Thyroid gland (tissue), 4 donors: ENCODE results near the gene SAPCD1. TPM values are rescaled to one million over a fixed set of nuclear protein-coding genes. Genes with fewer than 3 reads are reported as not detected.
A peak's percentile ranks its signal among the peaks of the same experiment; 100 is the strongest.

Source experiments
- DNase-seq, 2 donors: peaks; one replicate each; pipeline ENCODE4 v3.0.0-alpha.2; 2019
- H3K27ac ChIP-seq, 3 donors: fragments of 200-600 bp; sonication (generic); 1 replicate in 2 of 3; 2 replicates in 1 of 3; pipeline ENCODE4 v1.5.1; 2016 to 2019; ENCODE audit warnings: mild to moderate bottlenecking in 1 of 3, moderate library complexity in 1 of 3
- H3K27me3 ChIP-seq: fragments of 200-600 bp; sonication (generic); one replicate; pipeline ENCODE4 v1.5.1; 2019
- H3K36me3 ChIP-seq, 2 donors: fragments of 200-600 bp; sonication (generic); one replicate each; pipeline ENCODE4 v1.5.1; 2016 to 2019
- H3K4me1 ChIP-seq, 2 donors: fragments of 200-600 bp; sonication (generic); one replicate each; pipeline ENCODE4 v1.5.1; 2017 to 2019
- H3K4me3 ChIP-seq, 3 donors: fragments of 200-600 bp; sonication (generic); replicated peaks in 1 of 3; 1 replicate in 2 of 3; 2 replicates in 1 of 3; pipeline ENCODE4 v1.5.1; 2016; ENCODE audit warnings: mild to moderate bottlenecking in 1 of 3
- H3K9me3 ChIP-seq: fragments of 200-600 bp; sonication (generic); one replicate; pipeline ENCODE4 v1.5.1; 2017
- CTCF ChIP-seq, 6 experiments: fragments of 200-600 bp in 3 of 6; fragments of 450-650 bp in 3 of 6; sonication (generic) in 3 of 6; IDR thresholded peaks; one replicate each; pipeline ENCODE4 v1.5.1; 2016 to 2019; ENCODE audit warnings: antibody characterized with exemption in 6 of 6, mild to moderate bottlenecking in 2 of 6, inconsistent platforms in 1 of 6, moderate library complexity in 1 of 6
- POLR2A ChIP-seq, 2 donors: fragments of 450-650 bp; IDR thresholded peaks; one replicate each; pipeline ENCODE4 v1.6.1; 2017; ENCODE audit warnings: antibody characterized with exemption in 2 of 2, mild to moderate bottlenecking in 2 of 2, moderate library complexity in 1 of 2
- WGBS, 2 donors: methylation state at CpG; one replicate each; pipeline ENCODE4 v1.1.5; 2017; 5-methylcytosine and 5-hydroxymethylcytosine counted together
- intact Hi-C: fragments of 100-400 bp; cut with DNase I; formaldehyde crosslinking; loops from one replicate; pipeline ENCODE4 v1.15.1; 2023
- total RNA-seq, 4 donors: library from RNA; depleted of rRNA; stranded (reverse); fragments of >200 nt; gene quantifications; one replicate each; pipeline ENCODE4 v1.2.3, GENCODE V29; 2016

SAPCD1 gene
- total RNA-seq, 4 donors from 2014 or later = 2.0 to 4.2 (median 3.0) TPM; not detected in 1

GRCh38 chr6:31794294-31794865 lies 31.9 kb downstream of the SAPCD1 start:
- DNase-seq = no peak
- Histone ChIP-seq H3K27ac (peak overlapping the region in 2 of 3 donors; percentile 91 to 94), H3K9me3 (no peaks in the 10 kb centered on the region), H3K4me3 (peak overlapping the region in 2 of 3 donors; percentile 93 to 96), H3K27me3 (no peaks in the 10 kb centered on the region), H3K4me1 (peaks cover 11 to 14% of the 10 kb centered on the region in 2 donors), H3K36me3 (no peaks in the 10 kb centered on the region)
- intact Hi-C loops = no loop called here
- WGBS, 2 donors = 22 to 24% methylated on average over 7 of the region's 7 CpGs
- TF ChIP-seq CTCF (IDR thresholded peaks at IDR 0.05) = no peak
- TF ChIP-seq POLR2A (IDR thresholded peaks at IDR 0.05) = no peak

DNA sequence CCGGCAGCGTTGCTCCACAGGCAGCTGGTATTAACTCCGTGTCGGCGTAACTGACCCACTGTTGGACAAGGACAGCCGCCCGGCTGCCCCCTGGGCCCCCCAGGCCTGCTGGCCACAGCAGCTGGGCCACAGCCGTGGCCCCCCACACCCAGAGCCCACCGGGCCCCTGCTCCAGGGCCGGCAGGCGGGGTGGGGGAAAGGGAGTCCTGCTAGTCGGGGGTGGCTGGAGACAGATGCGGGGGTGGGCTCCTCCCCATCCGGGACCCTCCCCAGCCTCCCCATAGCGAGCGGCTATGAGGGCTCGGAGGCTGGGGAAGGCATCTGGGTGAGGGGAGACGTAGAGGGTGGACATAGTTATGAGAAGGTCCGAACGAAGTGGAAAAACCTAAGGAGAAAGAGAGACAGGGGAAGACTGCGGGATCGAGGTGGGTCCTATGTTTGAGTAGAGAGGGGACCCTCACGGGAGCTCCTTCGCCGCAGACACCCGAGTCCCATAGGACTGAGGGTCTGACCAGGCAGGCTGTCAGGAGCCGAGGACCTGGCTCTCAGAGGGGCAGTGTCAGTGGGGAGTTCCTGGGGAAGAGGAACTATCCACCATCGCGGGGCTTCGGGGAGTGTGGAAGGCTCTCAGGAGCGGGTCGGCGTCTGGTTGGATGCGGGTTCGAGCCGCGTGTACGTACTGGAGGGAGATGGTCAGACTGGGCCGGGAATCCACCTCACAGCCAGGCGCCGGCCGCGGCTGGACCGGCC lies 32.6 kb downstream of the SAPCD1 start:
- H3K27ac ChIP-seq = peak overlapping the region; percentile 91 to 94 (median 92)
- WGBS, 2 donors = 3 to 4% methylated on average over 28 of the region's 44 CpGs
- peaks cover 11 to 14% of the 10 kb centered on the region in 2 donors for H3K4me1 ChIP-seq
- intact Hi-C loops = no loop called here
- H3K4me3 ChIP-seq = peak overlapping the region; percentile 72 to 96 (median 93)
- no peaks in the 10 kb centered on the region for H3K9me3 ChIP-seq
- no peaks in the 10 kb centered on the region for H3K36me3 ChIP-seq
- H3K27me3 ChIP-seq = no peaks in the 10 kb centered on the region
- TF ChIP-seq POLR2A (IDR thresholded peaks at IDR 0.05) = no peak
- TF ChIP-seq CTCF (IDR thresholded peaks at IDR 0.05) = no peak
- no peak for DNase-seq

GRCh38 chr6:31795616-31796298 lies 33.3 kb downstream of the SAPCD1 start, which contains the start of gene VARS1:
TSS of gene VARS1 (minus strand) at chr6:31795752. CDS start at chr6:31795217, 535 bp downstream.
- WGBS, 2 donors = 1 to 3% methylated on average over 17 to 22 of the region's 75 CpGs
- Histone ChIP-seq H3K27me3 (no peaks in the 10 kb centered on the region), H3K27ac (peak within 1 kb of the TSS; percentile 91 to 94 (median 92)), H3K36me3 (no peaks in the 10 kb centered on the region), H3K4me1 (peaks cover 11 to 14% of the 10 kb centered on the region in 2 donors), H3K4me3 (peak within 1 kb of the TSS; percentile 72 to 96 (median 93)), H3K9me3 (no peaks in the 10 kb centered on the region)
- intact Hi-C loops = no loop called here
- TF ChIP-seq CTCF (IDR thresholded peaks at IDR 0.05) (peak; percentile 34 to 96 (median 78)), POLR2A (IDR thresholded peaks at IDR 0.05) (peak; percentile 31 to 69)
- DNase-seq = peak; percentile 91 to 93

GRCh38 chr6:31796993-31797385 lies 34.5 kb downstream of the SAPCD1 start:
- H3K36me3 ChIP-seq = no peaks in the 10 kb centered on the region
- intact Hi-C loops = no loop called here
- WGBS, 2 donors = 94 to 97% methylated on average over 2 of the region's 2 CpGs
- H3K27me3 ChIP-seq = no peaks in the 10 kb centered on the region
- peaks cover 11 to 14% of the 10 kb centered on the region in 2 donors for H3K4me1 ChIP-seq
- TF ChIP-seq CTCF (IDR thresholded peaks at IDR 0.05) (no peak), POLR2A (IDR thresholded peaks at IDR 0.05) (no peak)
- no peak for DNase-seq
- H3K9me3 ChIP-seq = no peaks in the 10 kb centered on the region
- H3K4me3 ChIP-seq = no peak overlapping the region
- H3K27ac ChIP-seq = peak overlapping the region in 2 of 3 donors; percentile 10 to 91
